ENCODE results near the gene COMT. TPM values are rescaled to one million over a fixed set of nuclear protein-coding genes. Genes with fewer than 3 reads are reported as not detected.

Gene COMT
- total and polyA plus RNA-seq, 9 of the 15 experiments (the other 6 are each of a cell fraction or from before 2014, with no cell fraction given), result 12.5 to 351 (median 155) TPM

DNA sequence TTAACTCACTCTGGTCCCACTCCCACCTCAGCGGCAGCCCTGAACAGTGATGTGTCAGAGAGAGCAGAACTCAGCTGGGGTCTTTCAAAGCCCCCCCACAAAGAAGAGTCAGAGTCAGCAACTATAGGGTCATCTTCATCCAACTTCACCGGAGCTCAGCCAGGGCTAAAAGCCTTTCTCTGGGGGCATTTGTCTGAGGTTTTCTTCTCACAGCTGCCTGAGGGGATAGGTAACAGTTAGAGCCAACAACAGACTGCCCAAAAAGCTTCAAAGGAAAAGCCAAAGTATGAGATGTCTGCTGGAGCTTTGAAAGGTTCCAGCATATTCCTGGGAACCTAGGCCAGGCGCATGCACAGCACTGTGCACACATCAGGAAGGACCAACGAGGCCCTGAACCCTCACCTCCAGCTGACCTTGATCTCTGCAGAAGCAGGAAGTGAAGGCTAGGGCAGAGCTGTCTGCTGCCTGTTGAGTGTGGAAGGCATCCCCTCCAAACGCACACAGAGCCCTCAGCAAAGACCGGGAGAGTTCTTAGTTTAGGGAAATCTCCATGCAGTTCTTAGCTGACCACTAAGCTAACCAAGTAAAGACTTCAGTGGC lies 28.1 kb upstream of the COMT start:
- ChIA-PET POLR2A (interaction anchor here (0.6 to 3.5 kb wide), 16 partner anchors 9 to 207 kb away, joined by 3 to 26 read pairs (median 4); partner anchors contain the start of genes COMT, GP1BB and TXNRD2), CTCF (ENCODE audit: low intra/inter-chr PET ratio) (interaction anchor here (0.7 to 6.2 kb wide), 3 partner anchors 156 to 184 kb away, joined by 3 to 156 read pairs (median 4); no protein-coding TSS in a partner anchor)
- no peaks in the 10 kb centered on the region for H3K9me1 ChIP-seq (ENCODE audit: control insufficient read depth, insufficient read depth, low read length)
- no peaks in the 10 kb centered on the region; the same call in 1 of the 2 replicates for H4K20me1 ChIP-seq (replicated peaks; ENCODE audit: control insufficient read depth, insufficient read depth, low read length)
- in situ Hi-C loops (cut with MboI), result loop anchor here (5.0 kb wide), 1 partner anchor 181 kb away; no protein-coding TSS in a partner anchor
- no peak overlapping the region for H2AFZ ChIP-seq (ENCODE audit: low read depth, low read length)
- FAIRE-seq (no peak), DNase-seq (ENCODE audit: extremely low read depth in 1 of 4, low spot score in 3 of 4) (no peak), ATAC-seq (no peak)
- H3K36me3 ChIP-seq (ENCODE audit: control insufficient read depth, insufficient read depth, low read length), result peaks cover 70% of the 10 kb centered on the region
- intact Hi-C loops (cut with micrococcal nuclease), result no loop called here
- H3K27ac ChIP-seq (ENCODE audit: extremely low read depth, low read depth, low read length), result no peak overlapping the region
- peaks cover 2 to 30% of the 10 kb centered on the region in 2 experiments; a peak in 4 of 5 replicates for H3K4me1 ChIP-seq (replicated peaks in 1 of 2; ENCODE audit: control insufficient read depth in 2 of 2, insufficient read depth in 2 of 2, low read length in 2 of 2)
- H3K4me2 ChIP-seq (ENCODE audit: insufficient read depth, low read length), result no peak overlapping the region
- no peak overlapping the region for H3K9ac ChIP-seq (ENCODE audit: insufficient read depth in 1 of 2, low read depth in 2 of 2, low read length in 2 of 2)
- no TSS peak for BruUV-seq (replicated peaks)
- no peaks in the 10 kb centered on the region for H3K9me3 ChIP-seq (replicated peaks; ENCODE audit: control insufficient read depth, insufficient read depth, low read depth, low read length)
- H3K79me2 ChIP-seq (ENCODE audit: control insufficient read depth, insufficient read depth, low read length), result no peaks in the 10 kb centered on the region
- H3K27me3 ChIP-seq (ENCODE audit: control insufficient read depth in 2 of 2, insufficient read depth in 2 of 2, low read length in 2 of 2), result no peaks in the 10 kb centered on the region; a peak in 1 of 5 replicates
- 65% methylated on average over 6 of the region's 6 CpGs for WGBS (ENCODE audit: insufficient coverage, low coverage, missing lambda C conversion rate)
- no peak overlapping the region for H3K4me3 ChIP-seq
- peak; percentile 30; the same call in 1 of the 2 replicates for TF ChIP-seq SPI1 (IDR thresholded peaks at IDR 0.05; ENCODE audit: borderline replicate concordance, low read depth, low read length)
- no peak for TF ChIP-seq GTF2A2 (tag; IDR thresholded peaks at IDR 0.05)
- TF ChIP-seq ESRRA (IDR thresholded peaks at IDR 0.05; ENCODE audit: borderline replicate concordance, low read depth), result peak; percentile 91
- TF ChIP-seq KDM5B (IDR thresholded peaks at IDR 0.05; ENCODE audit: insufficient replicate concordance, low read depth, low read length), result peak; percentile 30
- TF ChIP-seq, protein P1, sequence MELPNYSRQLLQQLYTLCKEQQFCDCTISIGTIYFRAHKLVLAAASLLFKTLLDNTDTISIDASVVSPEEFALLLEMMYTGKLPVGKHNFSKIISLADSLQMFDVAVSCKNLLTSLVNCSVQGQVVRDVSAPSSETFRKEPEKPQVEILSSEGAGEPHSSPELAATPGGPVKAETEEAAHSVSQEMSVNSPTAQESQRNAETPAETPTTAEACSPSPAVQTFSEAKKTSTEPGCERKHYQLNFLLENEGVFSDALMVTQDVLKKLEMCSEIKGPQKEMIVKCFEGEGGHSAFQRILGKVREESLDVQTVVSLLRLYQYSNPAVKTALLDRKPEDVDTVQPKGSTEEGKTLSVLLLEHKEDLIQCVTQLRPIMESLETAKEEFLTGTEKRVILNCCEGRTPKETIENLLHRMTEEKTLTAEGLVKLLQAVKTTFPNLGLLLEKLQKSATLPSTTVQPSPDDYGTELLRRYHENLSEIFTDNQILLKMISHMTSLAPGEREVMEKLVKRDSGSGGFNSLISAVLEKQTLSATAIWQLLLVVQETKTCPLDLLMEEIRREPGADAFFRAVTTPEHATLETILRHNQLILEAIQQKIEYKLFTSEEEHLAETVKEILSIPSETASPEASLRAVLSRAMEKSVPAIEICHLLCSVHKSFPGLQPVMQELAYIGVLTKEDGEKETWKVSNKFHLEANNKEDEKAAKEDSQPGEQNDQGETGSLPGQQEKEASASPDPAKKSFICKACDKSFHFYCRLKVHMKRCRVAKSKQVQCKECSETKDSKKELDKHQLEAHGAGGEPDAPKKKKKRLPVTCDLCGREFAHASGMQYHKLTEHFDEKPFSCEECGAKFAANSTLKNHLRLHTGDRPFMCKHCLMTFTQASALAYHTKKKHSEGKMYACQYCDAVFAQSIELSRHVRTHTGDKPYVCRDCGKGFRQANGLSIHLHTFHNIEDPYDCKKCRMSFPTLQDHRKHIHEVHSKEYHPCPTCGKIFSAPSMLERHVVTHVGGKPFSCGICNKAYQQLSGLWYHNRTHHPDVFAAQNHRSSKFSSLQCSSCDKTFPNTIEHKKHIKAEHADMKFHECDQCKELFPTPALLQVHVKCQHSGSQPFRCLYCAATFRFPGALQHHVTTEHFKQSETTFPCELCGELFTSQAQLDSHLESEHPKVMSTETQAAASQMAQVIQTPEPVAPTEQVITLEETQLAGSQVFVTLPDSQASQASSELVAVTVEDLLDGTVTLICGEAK (IDR thresholded peaks at IDR 0.05), result no peak
- TF ChIP-seq, protein P1 (CRISPR knock-in tag; IDR thresholded peaks at IDR 0.05), result peak; percentile 52; the same call in 1 of the 2 replicates
- TF ChIP-seq ZNF239 (CRISPR knock-in tag; IDR thresholded peaks at IDR 0.05), result no peak
- TF ChIP-seq CBX3 (IDR thresholded peaks at IDR 0.05; ENCODE audit: borderline replicate concordance in 1 of 2, low read length in 2 of 2), result peak; percentile 35 to 57; a peak in 2 of 3 replicates
- TF ChIP-seq, protein P2, sequence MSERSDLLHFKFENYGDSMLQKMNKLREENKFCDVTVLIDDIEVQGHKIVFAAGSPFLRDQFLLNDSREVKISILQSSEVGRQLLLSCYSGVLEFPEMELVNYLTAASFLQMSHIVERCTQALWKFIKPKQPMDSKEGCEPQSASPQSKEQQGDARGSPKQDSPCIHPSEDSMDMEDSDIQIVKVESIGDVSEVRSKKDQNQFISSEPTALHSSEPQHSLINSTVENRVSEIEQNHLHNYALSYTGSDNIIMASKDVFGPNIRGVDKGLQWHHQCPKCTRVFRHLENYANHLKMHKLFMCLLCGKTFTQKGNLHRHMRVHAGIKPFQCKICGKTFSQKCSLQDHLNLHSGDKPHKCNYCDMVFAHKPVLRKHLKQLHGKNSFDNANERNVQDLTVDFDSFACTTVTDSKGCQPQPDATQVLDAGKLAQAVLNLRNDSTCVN (CRISPR knock-in tag; IDR thresholded peaks at IDR 0.05), result no peak
- no peak for TF ChIP-seq ATF1 (CRISPR knock-in tag; IDR thresholded peaks at IDR 0.05)
- no peak for TF ChIP-seq ATF1 (tag; IDR thresholded peaks at IDR 0.05)
- TF ChIP-seq KLF1 (tag; IDR thresholded peaks at IDR 0.05), result 0 out of 2 replicates have a peak, but pooled peaks have one; percentile 33
- 0 out of 2 replicates have a peak, but pooled peaks have one; percentile 60 for TF ChIP-seq TRIM28 (IDR thresholded peaks at IDR 0.05)
